HepG2 (cell line): ENCODE measurements around the gene KLHL40.

Experiments
- MLLT10 ChIP-seq: sonication (generic); formaldehyde crosslinking; IDR thresholded peaks from 2 replicates; pipeline ENCODE4 v1.4.0; 2020; ENCODE audit warnings: missing genetic modification reagents
- NR2F1 ChIP-seq, 2 experiments: fragments of 450-650 bp in 1 of 2; formaldehyde crosslinking in 1 of 2; IDR thresholded peaks; 2 replicates each; pipeline versions ENCODE4 v1.5.0 to v1.6.1; 2016 to 2020; ENCODE audit warnings: mild to moderate bottlenecking in 1 of 2, missing compliant biosample characterization in 1 of 2, missing genetic modification reagents in 1 of 2, moderate library complexity in 1 of 2
- UBTF ChIP-seq: sonication (generic); formaldehyde crosslinking; IDR thresholded peaks from 2 replicates; pipeline ENCODE4 v1.4.0; 2020; ENCODE audit warnings: mild to moderate bottlenecking, missing genetic modification reagents
- ZNF878 ChIP-seq: sonication (generic); formaldehyde crosslinking; IDR thresholded peaks from 2 replicates; pipeline ENCODE4 v1.8.1; 2023; ENCODE audit warnings: mild to moderate bottlenecking, missing genetic modification reagents, moderate library complexity
- TF ChIP-seq, protein P1 (sequence below): sonication (generic); formaldehyde crosslinking; IDR thresholded peaks from 2 replicates; pipeline ENCODE4 v1.9.0; 2022; ENCODE audit warnings: missing genetic modification reagents, mild to moderate bottlenecking, borderline replicate concordance

DNA sequence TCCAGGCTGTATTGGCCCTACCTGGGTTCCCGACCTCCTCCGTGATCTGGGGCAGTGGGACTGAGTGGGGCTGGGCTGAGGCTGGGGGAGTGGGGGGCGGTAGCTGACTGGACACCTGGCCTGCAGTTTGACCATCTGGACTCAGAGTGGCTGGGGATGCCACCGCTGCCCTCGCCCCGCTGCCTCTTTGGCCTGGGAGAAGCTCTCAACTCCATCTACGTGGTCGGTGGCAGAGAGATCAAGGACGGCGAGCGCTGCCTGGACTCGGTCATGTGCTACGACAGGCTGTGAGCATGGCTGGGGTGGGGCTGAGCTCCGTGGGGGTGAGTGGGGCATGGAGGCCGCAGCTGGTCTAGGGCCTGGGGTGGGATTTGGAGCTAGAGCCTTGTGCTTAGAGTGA lies 2.7 kb downstream of the KLHL40 start:
- no peak for TF ChIP-seq ZNF878 (CRISPR knock-in tag)
- no peak for TF ChIP-seq UBTF (CRISPR knock-in tag)
- no peak for TF ChIP-seq MLLT10
- TF ChIP-seq, protein P1, sequence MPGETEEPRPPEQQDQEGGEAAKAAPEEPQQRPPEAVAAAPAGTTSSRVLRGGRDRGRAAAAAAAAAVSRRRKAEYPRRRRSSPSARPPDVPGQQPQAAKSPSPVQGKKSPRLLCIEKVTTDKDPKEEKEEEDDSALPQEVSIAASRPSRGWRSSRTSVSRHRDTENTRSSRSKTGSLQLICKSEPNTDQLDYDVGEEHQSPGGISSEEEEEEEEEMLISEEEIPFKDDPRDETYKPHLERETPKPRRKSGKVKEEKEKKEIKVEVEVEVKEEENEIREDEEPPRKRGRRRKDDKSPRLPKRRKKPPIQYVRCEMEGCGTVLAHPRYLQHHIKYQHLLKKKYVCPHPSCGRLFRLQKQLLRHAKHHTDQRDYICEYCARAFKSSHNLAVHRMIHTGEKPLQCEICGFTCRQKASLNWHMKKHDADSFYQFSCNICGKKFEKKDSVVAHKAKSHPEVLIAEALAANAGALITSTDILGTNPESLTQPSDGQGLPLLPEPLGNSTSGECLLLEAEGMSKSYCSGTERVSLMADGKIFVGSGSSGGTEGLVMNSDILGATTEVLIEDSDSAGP = no peak
- TF ChIP-seq NR2F1 (CRISPR knock-in tag; IDR thresholded peaks at IDR 0.05) = no peak
